HG03575 (cell line): Measurements from ENCODE around the gene SMARCA2.
"Not testable (repeated sequence)": the region's sequence is repeated elsewhere in the genome, so short reads cannot be mapped to it uniquely, and the experiment has no call there.

Source experiments
- ATAC-seq: cut with Tn5 transposase; IDR thresholded peaks from one replicate; pipeline ENCODE4 v1.9.1; 2021; ENCODE audit not compliant: unreplicated experiment, insufficient number of reproducible peaks, low FRiP score; ENCODE audit errors: extremely low read depth

The SMARCA2 gene

DNA sequence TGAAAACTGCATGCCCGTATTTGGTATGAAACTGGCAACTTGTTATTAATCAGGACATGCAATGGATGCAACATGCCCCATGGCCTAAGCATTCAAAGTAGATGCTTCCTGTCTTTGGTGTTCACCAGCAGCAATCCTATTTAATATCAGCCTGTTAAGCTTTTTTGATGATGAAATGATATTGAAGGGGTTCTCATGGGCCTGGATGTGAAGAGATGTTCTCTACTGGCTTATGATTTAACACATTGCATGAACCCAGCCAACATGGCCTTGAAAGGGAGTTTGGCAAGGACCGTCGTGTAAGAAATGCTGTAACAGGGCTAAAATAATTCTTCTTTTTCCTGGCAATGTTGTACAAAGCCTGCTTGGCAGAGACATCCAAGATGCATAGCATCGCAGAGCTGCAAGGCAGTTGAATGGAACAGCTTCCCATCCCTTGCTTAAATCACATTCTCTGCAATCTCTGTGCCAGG is 111.2 kb downstream of the SMARCA2 start:
- no peak for ATAC-seq

DNA sequence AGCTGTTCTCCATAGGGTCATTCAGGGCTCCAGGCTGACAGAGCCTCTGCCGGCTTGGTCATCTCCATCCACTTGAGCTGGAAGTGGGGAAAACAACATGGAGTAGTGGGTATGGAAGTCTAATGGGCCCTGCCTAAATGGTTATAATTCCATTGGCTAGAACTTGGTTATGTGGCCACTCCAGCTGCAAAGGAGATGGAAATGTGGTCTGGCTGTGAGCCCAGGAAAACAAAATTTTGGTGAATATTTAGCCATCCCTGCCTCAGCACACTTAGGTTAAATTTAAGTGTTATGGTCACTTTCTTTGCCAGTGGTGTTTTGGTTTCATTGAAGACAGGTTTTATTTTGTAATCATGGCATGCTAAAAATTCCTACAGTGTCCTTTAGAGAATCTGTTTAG is 112.3 kb downstream of the SMARCA2 start:
- ATAC-seq: no peak

DNA sequence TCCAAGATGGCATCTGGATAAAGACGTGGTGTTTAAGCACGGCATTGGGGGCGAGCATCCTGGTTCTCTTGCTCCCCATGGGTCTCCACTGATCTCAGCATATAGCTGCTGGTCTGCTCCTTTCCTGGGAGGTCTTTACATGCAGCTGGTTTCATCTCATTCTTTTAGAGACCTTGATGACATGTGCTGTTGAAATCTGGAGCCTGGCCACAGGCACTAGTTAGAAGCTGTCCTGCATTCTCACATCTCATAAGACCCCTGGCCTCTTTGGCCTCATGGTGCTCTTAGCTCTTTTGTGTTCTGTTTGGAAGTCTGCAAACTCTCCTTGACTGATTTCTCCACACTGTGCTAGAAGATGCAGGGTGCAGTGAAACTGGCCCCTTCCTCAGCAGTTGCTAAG is 113.0 kb downstream of the SMARCA2 start:
- ATAC-seq: no peak

DNA sequence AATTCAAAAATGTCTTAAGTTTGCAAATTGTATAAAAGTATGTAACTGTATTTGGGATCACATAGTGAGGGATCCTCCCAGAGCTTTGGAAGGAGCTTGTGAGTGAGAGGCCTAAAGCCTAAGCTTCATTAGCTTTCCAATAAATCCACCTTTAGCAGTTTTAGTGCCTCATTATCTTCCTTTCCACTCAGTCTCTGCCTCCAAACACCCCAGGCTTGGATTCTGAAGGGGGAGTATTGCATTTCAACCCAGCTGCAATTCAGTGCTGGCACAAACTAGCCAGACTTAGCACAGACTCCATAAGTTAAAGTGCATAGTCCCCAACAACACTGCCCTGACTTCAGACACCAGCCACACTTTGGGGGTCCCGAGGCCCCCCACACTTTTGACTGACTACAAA is 113.5 kb downstream of the SMARCA2 start:
- no peak for ATAC-seq

DNA sequence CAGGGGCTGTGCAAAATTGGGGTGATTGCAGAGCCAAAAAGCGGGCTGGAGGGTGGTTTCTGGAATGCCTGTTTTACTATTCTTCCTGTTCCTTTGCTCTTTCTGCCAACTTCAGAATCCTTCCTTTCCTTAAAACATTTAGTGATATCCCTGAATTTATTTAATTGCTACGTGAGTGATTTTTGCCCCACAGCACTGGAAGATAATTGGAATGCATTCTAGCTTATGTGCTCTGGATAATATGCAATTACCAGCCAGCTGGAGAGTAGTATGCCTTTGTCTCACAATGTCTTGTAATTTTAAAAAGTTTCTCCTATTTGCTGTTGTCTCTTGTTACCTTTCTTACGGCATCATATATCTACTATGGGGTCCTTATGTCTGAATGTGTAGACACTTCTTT is 115.8 kb downstream of the SMARCA2 start:
- ATAC-seq: no peak

DNA sequence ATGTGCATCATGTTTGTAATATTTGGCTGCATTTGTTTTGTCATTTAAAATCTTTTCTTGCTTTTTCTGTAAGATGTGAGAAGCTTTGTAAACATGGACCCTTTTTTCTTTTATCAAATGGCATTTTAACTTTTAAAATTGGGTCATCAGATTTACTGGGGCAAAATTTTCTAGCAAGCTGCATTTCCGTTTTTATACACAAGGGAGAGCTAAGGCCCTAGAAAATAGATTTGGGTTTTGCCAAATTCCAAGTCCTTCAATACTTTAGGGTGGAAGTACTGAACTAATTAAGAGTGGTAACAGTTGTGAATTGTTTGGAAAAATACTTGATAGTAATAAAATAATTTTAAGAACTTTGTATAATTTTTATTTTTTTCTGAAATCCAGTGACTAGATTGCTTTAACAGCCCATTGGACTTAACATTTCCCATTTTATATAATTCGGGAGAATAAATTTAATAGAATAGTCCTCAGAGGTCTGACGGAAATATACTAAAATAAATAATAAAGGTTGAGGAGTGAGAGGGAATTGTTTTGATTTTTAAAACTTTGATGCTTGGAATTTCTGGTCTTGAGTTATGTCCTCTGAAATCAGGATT is 117.4 kb downstream of the SMARCA2 start:
- no peak for ATAC-seq

DNA sequence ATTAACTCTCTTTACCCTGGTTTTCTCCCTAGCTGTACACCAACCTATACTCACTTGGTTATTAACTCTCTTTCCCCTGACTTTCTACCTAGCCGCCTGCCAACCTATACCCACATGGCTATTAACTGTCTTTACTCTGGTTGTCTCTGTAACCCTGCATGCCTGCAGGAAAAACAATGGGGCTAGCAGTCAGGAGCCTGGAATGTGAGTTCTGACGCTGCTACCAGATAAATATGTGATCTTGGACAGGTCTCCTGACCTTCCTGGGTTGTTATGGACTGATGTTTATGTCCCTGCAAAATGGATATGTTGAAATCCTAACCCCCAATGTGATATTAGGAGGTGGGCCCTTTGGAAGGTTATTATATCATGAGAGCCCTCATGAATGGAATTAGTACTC is 119.2 kb downstream of the SMARCA2 start:
- no peak for ATAC-seq

DNA sequence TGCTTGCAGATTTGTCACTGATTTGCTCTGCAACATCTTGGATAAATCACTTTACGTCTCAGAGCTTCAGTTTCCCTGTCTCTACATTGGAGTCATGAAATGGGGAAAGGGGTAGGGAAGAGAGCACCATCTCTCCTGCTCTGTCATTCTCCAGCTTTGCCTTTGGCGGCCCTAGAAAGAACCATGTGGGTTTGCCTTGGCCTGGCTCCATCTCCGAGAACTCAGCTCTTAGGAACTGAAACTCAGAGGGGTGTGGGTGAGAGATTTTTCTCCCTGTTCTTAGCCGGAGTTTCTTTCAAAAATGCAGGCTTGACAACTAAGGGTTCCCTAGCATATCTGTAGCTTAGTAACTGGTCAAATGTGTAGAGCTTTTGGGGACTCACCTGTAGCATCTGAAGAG is 123.5 kb downstream of the SMARCA2 start:
- no peak for ATAC-seq

DNA sequence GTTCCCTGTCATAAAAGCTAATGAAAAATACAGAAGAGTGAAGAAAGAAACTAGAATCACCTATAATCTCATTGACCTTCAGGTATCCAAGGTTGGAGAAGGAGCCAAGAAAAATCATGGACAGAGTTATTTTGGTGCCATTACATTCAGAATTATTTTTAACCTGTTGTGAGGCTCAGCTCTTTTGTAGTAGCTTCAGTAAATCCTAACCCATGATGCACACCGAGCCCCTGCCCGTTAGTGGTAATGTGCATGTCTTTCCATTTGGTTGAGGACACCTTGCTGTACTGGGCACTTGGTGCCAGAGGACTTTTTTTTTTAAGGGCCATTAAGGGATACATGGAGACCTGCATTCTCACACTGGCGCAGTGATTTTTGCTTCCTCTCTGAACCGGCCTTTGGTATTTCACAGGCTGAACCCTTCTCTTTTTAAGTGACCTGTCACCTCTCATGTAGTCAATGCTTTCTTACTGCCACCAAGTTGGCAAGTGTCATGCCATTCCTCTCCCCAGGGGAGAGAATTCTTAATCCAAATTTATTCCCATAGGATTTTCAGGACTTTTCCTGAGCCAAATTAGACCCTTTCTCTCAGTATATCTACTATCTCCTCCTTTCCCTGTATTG is 125.6 kb downstream of the SMARCA2 start:
- no peak for ATAC-seq

DNA sequence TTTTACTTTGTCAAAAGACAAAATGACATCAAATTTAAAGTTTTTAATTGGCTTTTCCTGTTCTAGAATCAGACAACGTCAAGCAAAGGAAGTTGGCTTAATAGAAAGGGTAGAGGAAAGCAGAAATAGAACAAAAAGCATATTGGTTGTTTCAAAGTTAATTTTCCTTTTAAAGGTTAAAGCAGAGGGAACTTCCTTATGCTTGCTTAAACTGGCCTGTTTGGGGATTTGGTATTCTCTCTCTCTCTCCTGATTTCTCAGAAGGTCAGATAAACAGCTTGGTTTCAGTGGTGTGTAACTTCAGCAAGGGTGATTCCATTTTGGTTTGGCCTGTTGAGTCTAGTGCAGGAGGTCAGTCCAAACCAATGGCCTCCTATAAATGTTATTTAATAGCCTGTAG is 127.1 kb downstream of the SMARCA2 start:
- ATAC-seq: no peak

DNA sequence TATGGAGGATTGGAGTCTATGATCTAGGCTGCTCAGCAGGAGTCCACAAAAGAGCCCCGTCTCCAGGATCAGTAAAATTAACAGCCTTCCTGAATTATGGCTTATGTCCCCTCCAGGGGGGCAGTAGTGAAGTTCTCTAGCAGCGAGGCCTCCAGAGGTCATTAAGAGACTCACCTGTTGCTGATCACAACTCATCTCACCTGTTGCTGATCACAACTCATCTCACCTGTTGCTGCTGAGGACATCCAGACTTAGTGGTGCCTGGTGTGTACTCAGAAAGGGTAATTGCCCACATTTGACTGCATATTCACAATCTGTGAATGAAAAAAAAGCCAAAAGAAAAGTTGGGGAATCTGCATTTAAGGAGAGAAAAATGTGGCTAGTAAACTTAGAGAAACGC is 129.5 kb downstream of the SMARCA2 start:
- ATAC-seq: no peak

DNA sequence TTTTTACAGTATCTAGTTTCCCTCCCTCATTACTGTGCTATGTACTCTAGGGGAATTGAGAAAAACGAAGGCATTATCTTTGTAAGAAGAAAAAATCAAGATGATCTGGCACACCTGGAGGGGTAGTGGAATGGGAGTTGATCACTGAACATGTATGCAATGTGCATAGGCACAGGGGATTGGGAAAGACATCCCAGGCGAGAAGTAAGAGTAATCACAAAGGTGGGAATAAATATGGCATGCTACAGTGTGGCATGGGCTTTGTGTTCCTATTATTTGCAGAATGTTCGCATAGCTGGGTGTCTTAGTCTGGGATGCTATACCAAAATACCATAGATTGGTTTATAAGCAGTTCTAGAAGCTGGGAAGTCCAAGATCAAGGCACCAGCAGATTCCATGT is 130.6 kb downstream of the SMARCA2 start:
- ATAC-seq: no peak

DNA sequence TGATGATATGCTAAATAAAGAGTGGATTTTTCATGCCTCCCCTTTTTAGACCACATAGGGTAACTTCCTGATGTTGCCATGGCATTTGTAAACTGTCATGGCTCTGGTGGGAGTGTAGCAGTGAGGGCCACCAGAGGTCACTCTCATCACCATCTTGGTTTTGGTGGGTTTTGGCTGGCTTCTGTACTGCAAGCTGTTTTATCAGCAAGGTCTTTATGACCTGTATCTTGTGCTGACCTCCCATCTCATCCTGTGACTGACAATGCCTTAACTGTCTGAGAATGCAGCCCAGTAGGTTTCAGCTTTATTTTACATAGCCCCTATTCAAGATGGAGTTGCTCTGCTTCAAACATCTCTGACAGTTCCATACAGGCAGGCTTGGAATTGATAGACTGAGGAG is 131.6 kb downstream of the SMARCA2 start:
- ATAC-seq: not testable (repeated sequence)

DNA sequence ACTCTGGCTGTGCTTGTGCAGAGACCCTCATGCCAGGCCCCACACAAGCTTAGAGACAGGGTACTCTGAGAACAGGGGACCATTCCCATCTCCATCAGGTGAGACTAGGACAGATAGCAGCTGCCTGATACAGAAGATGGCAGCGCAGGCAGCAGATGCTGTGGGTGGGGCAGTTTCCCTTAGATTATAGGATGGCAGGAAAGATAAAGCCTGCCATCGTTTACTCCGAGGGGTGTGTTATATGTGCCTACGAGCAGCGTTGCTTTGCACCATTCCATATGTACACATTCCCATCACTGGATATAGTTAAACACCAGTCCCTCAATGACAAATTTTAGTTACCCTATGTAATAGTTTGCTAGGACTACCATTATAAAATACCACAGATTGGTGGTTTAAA is 135.2 kb downstream of the SMARCA2 start:
- ATAC-seq: no peak

DNA sequence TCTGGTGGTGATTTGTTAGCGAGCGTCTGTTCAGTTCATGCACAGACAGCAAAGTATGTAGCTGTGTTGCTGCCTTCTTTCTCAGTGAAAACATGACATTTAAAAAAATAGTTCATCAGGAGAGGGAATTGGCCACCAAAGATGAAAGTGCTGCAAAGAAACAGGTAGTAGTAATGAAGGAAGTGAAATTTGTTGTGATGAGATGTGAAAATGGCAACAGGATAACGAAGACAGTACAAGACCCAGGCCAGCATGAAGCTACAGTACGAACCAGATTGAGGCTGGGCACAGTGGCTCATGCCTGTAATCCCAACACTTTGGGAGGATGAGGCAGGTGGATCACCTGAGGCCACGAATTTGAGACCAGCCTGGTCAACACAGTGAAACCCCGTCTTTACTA is 136.0 kb downstream of the SMARCA2 start:
- no peak for ATAC-seq

DNA sequence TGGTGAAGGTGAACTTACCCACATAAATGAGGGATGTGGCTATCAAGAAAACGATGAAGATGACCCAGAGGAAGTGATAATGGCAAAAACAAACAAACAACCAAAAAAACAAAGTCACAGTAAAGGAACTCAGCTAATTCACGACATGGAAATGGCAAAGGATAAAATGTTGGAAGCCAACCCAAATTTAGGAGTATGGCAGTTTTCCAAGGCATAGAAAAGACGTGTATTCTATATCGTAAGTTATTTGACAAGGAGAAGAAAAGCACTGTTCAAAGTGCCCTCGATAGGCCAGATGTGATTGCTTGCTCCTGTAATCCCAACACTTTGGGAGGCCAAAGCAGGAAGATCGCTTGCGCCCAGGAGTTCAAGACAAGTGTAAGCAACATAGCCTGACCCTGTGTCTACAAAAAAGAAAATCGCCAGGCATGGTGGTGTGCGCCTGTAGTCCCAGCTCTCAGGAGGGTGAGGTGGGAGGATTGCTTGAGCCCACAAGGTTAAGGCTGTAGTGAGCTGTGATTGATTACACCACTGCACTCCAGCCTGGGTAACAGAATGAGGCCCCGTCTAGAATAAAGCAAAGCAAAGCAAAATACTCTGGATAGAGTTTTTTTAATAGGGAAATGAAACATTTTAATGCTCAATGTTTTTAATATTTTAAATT is 138.0 kb downstream of the SMARCA2 start:
- no peak for ATAC-seq

DNA sequence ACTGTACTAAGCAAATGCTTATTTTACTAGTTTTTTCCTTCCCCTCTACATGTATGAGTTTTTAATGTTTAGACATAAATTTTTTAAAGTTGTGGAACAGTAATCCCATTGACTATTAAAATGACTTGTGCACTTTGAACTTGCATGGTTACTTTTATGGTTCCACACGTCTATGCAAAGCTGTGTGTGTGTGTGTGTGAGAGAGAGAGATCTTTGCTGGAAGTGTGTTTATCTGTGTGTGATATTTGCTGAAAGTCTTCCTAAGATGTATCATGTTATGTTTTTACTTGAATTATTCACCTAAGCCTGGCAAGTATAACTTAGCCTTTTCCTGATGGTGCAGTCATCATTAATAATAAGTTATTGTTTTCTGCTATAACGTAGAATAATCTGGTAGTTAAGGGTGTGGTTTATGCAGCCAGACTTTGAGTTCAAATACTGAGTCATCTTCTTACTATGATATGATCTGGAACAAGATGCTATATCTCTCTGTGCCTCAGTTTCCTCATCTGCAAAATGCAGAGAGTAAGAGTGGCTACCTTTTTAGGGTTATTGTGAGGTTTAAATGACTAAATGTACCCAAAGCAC is 138.6 kb downstream of the SMARCA2 start:
- no peak for ATAC-seq

DNA sequence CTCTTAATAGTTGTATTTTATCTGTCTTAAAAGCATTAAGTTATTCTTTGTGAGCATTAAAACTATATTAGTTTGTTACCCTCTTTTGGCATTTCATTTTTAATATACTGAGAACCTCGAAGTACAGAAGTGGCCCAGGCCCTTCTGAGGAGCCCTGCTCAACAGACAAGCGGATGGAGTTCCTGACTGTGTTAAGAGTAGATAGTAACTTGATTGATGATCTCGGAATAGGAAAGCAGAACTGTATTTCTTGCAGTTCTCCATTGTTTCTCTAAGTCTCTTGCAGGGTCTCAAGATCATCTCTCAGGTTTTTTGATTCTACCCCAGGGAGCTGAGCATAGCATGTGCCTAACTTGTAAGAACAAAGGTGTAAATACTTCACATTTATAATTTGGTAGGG is 139.6 kb downstream of the SMARCA2 start:
- ATAC-seq: no peak

DNA sequence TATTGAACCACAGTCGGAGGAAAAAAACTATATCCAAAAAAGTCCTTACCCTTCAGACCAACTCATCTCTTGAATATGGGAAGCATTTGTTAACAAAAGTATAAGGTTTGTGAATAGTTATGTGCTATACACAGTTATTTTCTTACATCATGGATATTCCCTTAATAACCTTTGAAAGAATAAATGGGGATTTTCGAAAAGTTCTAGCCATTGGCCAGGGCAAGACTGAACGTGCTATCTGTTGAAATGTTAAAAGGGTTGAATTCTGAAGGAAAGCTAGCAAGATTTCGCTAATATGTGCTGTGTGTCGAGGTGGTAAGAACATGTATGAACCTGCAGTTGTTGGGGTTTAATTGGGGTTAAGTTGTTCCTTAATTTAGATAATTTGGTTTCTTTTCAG is 140.8 kb downstream of the SMARCA2 start:
- no peak for ATAC-seq
